Adrenal gland (tissue), 12 donors: ENCODE results near the gene FHAD1. TPM values are rescaled to one million over a fixed set of nuclear protein-coding genes. Genes with fewer than 3 reads are reported as not detected.

Experiments
- DNase-seq, 7 donors: peaks; one replicate each; pipeline ENCODE4 v3.0.0-alpha.2; 2019 to 2020
- H3K27ac ChIP-seq, 5 donors: fragments of 200-600 bp; sonication (generic) in 4 of 5; 1 replicate in 3 of 5; 2 replicates in 2 of 5; pipeline versions ENCODE4 v1.5.1 to v1.8.0; 2016 to 2020; ENCODE audit warnings: mild to moderate bottlenecking in 1 of 5
- H3K27me3 ChIP-seq: fragments of 200-600 bp; 2 replicates; pipeline ENCODE4 v1.8.0; 2021
- H3K36me3 ChIP-seq, 2 donors: fragments of 200-600 bp; replicated peaks in 1 of 2; 1 replicate in 1 of 2; 2 replicates in 1 of 2; pipeline versions ENCODE4 v1.5.1 to v1.8.0; 2018 to 2022
- H3K4me1 ChIP-seq, 2 donors: fragments of 200-600 bp; replicated peaks in 1 of 2; 1 replicate in 1 of 2; 2 replicates in 1 of 2; pipeline versions ENCODE4 v1.5.1 to v1.8.0; 2018 to 2021
- H3K4me3 ChIP-seq, 4 donors: fragments of 200-600 bp; sonication (generic) in 3 of 4; one replicate each; pipeline ENCODE4 v1.5.1; 2016 to 2018
- H3K9me3 ChIP-seq, 3 donors: fragments of 200-600 bp; sonication (generic) in 1 of 3; replicated peaks in 1 of 3; 1 replicate in 2 of 3; 2 replicates in 1 of 3; pipeline versions ENCODE4 v1.5.1 to v1.8.0; 2016 to 2021
- CTCF ChIP-seq, 6 experiments: fragments of 450-650 bp in 4 of 6; fragments of 200-600 bp in 2 of 6; sonication (generic) in 1 of 6; IDR thresholded peaks; 1 replicate in 5 of 6; 2 replicates in 1 of 6; pipeline versions ENCODE4 v1.5.1 to v1.8.0; 2016 to 2021; ENCODE audit warnings: antibody characterized with exemption in 6 of 6, mild to moderate bottlenecking in 2 of 6, moderate library complexity in 1 of 6
- POLR2A ChIP-seq, 2 donors: fragments of 450-650 bp; IDR thresholded peaks; one replicate each; pipeline ENCODE4 v1.6.1; 2017; ENCODE audit warnings: antibody characterized with exemption in 2 of 2, mild to moderate bottlenecking in 2 of 2, moderate library complexity in 1 of 2
- WGBS, 4 donors: extraction: QIAGEN DNeasy Blood & Tissue Kit in 2 of 4; methylation state at CpG; one replicate each; pipeline versions ENCODE4 v1.1.5 to v1.1.7; 2013 to 2017; 5-methylcytosine and 5-hydroxymethylcytosine counted together
- intact Hi-C, 2 donors: fragments of 100-400 bp; cut with DNase I; formaldehyde crosslinking; loops; one replicate each; pipeline versions ENCODE4 v1.14.1 to v1.15.0; 2022 to 2023
- polyA plus RNA-seq, 3 donors: library from polyadenylated mRNA; stranded (reverse); fragments of 200-250 nt in 2 of 3; fragments of 350-450 nt in 1 of 3; fragmentation: Illumina TruSeq in 1 of 3; extraction: RNeasy Lipid Tissue Mini Kit (QIAGEN cat#74804) in 1 of 3; gene quantifications; one replicate each; pipeline ENCODE4 v1.2.3, GENCODE V29; 2013 to 2014
- total RNA-seq, 9 donors: library from RNA; depleted of rRNA in 4 of 9; stranded (reverse); fragments of >200 nt in 4 of 9; fragments of 120-200 nt in 1 of 9; fragmentation: NEBNext Ultra II Directional in 1 of 9; extraction: Animal tissue kit (Norgen Biotek cat#: 25700) in 1 of 9; gene quantifications; one replicate each; pipeline versions ENCODE4 v1.1.0 to v1.2.4, GENCODE V29; 2013 to 2023
- donor health status: healthy with polysubstance abuse.
- donor health status: Bipolar disorder and iron deficiency.
- donor health status: DM: yes; HTN: yes; CAD: no.
- donor health status: DM: no; HTN: no; CAD: no.
- donor health status: DM: no; HTN: no; CAD: no.
- donor health status: DM: yes; HTN: yes; CAD: no.

FHAD1 gene
- total and polyA plus RNA-seq, 12 donors = 0.09 to 1.6 (median 0.57) TPM; not detected in 1

- DNase-seq = no peak
- Histone ChIP-seq H3K4me3 (no peak overlapping the region), H3K9me3 (no peaks in the 10 kb centered on the region), H3K27me3 (no peaks in the 10 kb centered on the region), H3K4me1 (no peaks in the 10 kb centered on the region), H3K36me3 (no peaks in the 10 kb centered on the region), H3K27ac (no peak overlapping the region)
- intact Hi-C loops = no loop called here
- TF ChIP-seq CTCF (IDR thresholded peaks at IDR 0.05) (no peak), POLR2A (IDR thresholded peaks at IDR 0.05) (no peak)
- 83 to 93% (median 90%) methylated on average over 5 of the region's 5 CpGs for WGBS, 4 donors
Observed at GRCh38 chr1:15402809-15403450, 155.9 kb downstream of the FHAD1 start.

- no peaks in the 10 kb centered on the region for H3K9me3 ChIP-seq
- no peaks in the 10 kb centered on the region for H3K36me3 ChIP-seq
- DNase-seq = no peak
- TF ChIP-seq CTCF (IDR thresholded peaks at IDR 0.05) (no peak), POLR2A (IDR thresholded peaks at IDR 0.05) (no peak)
- WGBS, 4 donors = 93 to 96% (median 94%) methylated on average over 9 of the region's 9 CpGs
- intact Hi-C loops = no loop called here
- H3K4me3 ChIP-seq = no peak overlapping the region
- H3K27ac ChIP-seq = no peak overlapping the region
- peaks cover 0 to 1% of the 10 kb centered on the region in 2 donors for H3K4me1 ChIP-seq
- H3K27me3 ChIP-seq = no peaks in the 10 kb centered on the region
Observed at GRCh38 chr1:15403962-15404580, 157.0 kb downstream of the FHAD1 start.

- H3K27me3 ChIP-seq = no peaks in the 10 kb centered on the region
- no peaks in the 10 kb centered on the region for H3K36me3 ChIP-seq
- TF ChIP-seq POLR2A (IDR thresholded peaks at IDR 0.05) = no peak
- TF ChIP-seq CTCF (IDR thresholded peaks at IDR 0.05) = no peak
- no peak overlapping the region for H3K27ac ChIP-seq
- peaks cover 0 to 6% of the 10 kb centered on the region in 2 donors for H3K4me1 ChIP-seq
- no peak overlapping the region for H3K4me3 ChIP-seq
- H3K9me3 ChIP-seq = no peaks in the 10 kb centered on the region
- intact Hi-C loops = loop anchor here in 1 of 2 donors (5.0 kb wide), 1 partner anchor 33 kb away; no protein-coding TSS in a partner anchor
- WGBS, 4 donors = 86 to 94% (median 92%) methylated on average over 8 to 9 of the region's 9 CpGs
- DNase-seq = no peak
Observed at GRCh38 chr1:15405106-15405850, 158.3 kb downstream of the FHAD1 start.
